HCT116 (cell line): ENCODE measurements around the gene RSRC1.

Experiments used
- CEBPB ChIP-seq: IDR thresholded peaks from 2 replicates; pipeline ENCODE4 v1.6.1; 2012; ENCODE audit warnings: low read depth
- EZH2 ChIP-seq: fragments of 200-600 bp; sonication (generic); IDR thresholded peaks from 2 replicates; pipeline ENCODE4 v1.6.1; 2017; ENCODE audit warnings: antibody characterized with exemption, mixed run types
- EZH2phosphoT487 ChIP-seq: fragments of 200-600 bp; IDR thresholded peaks from 2 replicates; pipeline ENCODE4 v1.6.1; 2018; ENCODE audit warnings: antibody characterized with exemption, borderline replicate concordance
- JUND ChIP-seq: IDR thresholded peaks from 2 replicates; pipeline ENCODE4 v1.6.1; 2012
- POLR2A ChIP-seq: IDR thresholded peaks from 2 replicates; pipeline ENCODE4 v1.7.0; 2011; ENCODE audit warnings: borderline replicate concordance; ENCODE audit not compliant: insufficient read depth, insufficient read length; ENCODE audit errors: extremely low read depth
- POLR2AphosphoS5 ChIP-seq: IDR thresholded peaks from 2 replicates; pipeline ENCODE4 v1.6.1; 2011; ENCODE audit warnings: mild to moderate bottlenecking, low read depth, low read length, moderate library complexity
- RAD21 ChIP-seq: IDR thresholded peaks from 2 replicates; pipeline ENCODE4 v1.6.1; 2012; ENCODE audit warnings: low read depth, mild to moderate bottlenecking
- SIN3A ChIP-seq: IDR thresholded peaks from 2 replicates; pipeline ENCODE4 v1.6.1; 2012; ENCODE audit warnings: low read depth
- ZFX ChIP-seq: fragments of 450-650 bp; IDR thresholded peaks from 2 replicates; pipeline ENCODE4 v1.6.1; 2017
- ZNF274 ChIP-seq: fragments of 200-500 bp; sonication (Bioruptor generic); IDR thresholded peaks from 2 replicates; pipeline ENCODE4 v1.6.1; 2014; ENCODE audit warnings: mild to moderate bottlenecking, low read depth, low read length, inconsistent platforms
- TF ChIP-seq, protein P1 (sequence below), 3 experiments: fragments of 200-600 bp in 1 of 3; sonication (generic) in 1 of 3; IDR thresholded peaks in 2 of 3; conservative IDR thresholded peaks in 1 of 3; 2 replicates each; pipeline ENCODE4 v1.5.1; 2012 to 2017; ENCODE audit warnings: low read depth in 2 of 3, low read length in 2 of 3, antibody characterized with exemption in 1 of 3, borderline replicate concordance in 1 of 3, control low read depth in 1 of 3, mild to moderate bottlenecking in 1 of 3, mixed read lengths in 1 of 3, mixed run types in 1 of 3, moderate library complexity in 1 of 3; ENCODE audit not compliant: insufficient read depth in 1 of 3
- TF ChIP-seq, protein P2 (sequence below): IDR thresholded peaks from 2 replicates; pipeline ENCODE4 v1.6.1; 2012; ENCODE audit warnings: low read depth
- TF ChIP-seq, protein P3 (sequence below): IDR thresholded peaks from 2 replicates; pipeline ENCODE4 v1.6.1; 2012
- TF ChIP-seq, protein P4 (sequence below): IDR thresholded peaks from 2 replicates; pipeline ENCODE4 v1.6.1; 2011; ENCODE audit warnings: mild to moderate bottlenecking, low read length, moderate library complexity; ENCODE audit not compliant: insufficient replicate concordance; ENCODE audit errors: extremely low read depth

DNA sequence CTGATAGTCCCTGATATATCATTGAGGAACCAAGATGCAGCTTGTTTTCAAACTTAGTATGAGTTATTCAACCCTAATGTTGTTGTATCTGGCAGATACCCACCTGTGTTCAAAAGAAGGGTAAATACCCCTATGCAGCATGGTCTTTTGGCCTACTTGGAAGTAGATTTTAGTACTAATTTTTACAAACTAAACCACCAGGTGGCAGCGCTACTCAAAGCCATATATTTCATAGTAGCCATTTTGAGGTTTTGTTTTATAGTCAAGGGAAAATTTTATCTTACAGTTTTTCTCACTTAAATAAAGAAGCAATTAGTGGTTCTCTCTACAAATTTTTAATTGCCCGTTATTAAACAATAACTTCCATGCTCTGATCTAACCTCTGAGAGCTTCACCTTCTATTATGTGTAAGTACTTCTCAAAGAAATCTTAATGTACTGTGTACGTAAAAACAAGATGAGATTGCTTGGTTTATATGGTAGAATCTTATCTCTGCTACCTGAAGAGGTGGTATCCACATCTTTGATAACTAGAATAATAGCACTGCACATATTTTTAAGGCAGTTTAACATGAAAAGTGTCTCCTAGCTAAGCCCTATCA lies 429.6 kb downstream of the RSRC1 start:
- TF ChIP-seq ZFX, result no peak
- TF ChIP-seq, protein P1, sequence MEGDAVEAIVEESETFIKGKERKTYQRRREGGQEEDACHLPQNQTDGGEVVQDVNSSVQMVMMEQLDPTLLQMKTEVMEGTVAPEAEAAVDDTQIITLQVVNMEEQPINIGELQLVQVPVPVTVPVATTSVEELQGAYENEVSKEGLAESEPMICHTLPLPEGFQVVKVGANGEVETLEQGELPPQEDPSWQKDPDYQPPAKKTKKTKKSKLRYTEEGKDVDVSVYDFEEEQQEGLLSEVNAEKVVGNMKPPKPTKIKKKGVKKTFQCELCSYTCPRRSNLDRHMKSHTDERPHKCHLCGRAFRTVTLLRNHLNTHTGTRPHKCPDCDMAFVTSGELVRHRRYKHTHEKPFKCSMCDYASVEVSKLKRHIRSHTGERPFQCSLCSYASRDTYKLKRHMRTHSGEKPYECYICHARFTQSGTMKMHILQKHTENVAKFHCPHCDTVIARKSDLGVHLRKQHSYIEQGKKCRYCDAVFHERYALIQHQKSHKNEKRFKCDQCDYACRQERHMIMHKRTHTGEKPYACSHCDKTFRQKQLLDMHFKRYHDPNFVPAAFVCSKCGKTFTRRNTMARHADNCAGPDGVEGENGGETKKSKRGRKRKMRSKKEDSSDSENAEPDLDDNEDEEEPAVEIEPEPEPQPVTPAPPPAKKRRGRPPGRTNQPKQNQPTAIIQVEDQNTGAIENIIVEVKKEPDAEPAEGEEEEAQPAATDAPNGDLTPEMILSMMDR (IDR thresholded peaks at IDR 0.05 in 2 of 3, conservative IDR thresholded peaks at IDR 0.05 in 1 of 3; ENCODE audit: borderline replicate concordance in 1 of 3, insufficient read depth in 1 of 3, low read depth in 2 of 3, low read length in 2 of 3), result peak; percentile 49 to 75 (median 49); a peak in 5 of 6 replicates
- no peak for TF ChIP-seq EZH2phosphoT487
- peak; percentile 56 for TF ChIP-seq RAD21
- TF ChIP-seq POLR2A, result no peak
- no peak for TF ChIP-seq EZH2
- no peak for TF ChIP-seq ZNF274
- no peak for TF ChIP-seq POLR2AphosphoS5
- TF ChIP-seq, protein P2, sequence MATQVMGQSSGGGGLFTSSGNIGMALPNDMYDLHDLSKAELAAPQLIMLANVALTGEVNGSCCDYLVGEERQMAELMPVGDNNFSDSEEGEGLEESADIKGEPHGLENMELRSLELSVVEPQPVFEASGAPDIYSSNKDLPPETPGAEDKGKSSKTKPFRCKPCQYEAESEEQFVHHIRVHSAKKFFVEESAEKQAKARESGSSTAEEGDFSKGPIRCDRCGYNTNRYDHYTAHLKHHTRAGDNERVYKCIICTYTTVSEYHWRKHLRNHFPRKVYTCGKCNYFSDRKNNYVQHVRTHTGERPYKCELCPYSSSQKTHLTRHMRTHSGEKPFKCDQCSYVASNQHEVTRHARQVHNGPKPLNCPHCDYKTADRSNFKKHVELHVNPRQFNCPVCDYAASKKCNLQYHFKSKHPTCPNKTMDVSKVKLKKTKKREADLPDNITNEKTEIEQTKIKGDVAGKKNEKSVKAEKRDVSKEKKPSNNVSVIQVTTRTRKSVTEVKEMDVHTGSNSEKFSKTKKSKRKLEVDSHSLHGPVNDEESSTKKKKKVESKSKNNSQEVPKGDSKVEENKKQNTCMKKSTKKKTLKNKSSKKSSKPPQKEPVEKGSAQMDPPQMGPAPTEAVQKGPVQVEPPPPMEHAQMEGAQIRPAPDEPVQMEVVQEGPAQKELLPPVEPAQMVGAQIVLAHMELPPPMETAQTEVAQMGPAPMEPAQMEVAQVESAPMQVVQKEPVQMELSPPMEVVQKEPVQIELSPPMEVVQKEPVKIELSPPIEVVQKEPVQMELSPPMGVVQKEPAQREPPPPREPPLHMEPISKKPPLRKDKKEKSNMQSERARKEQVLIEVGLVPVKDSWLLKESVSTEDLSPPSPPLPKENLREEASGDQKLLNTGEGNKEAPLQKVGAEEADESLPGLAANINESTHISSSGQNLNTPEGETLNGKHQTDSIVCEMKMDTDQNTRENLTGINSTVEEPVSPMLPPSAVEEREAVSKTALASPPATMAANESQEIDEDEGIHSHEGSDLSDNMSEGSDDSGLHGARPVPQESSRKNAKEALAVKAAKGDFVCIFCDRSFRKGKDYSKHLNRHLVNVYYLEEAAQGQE, result no peak
- no peak for TF ChIP-seq CEBPB
- no peak for TF ChIP-seq JUND
- TF ChIP-seq, protein P3, sequence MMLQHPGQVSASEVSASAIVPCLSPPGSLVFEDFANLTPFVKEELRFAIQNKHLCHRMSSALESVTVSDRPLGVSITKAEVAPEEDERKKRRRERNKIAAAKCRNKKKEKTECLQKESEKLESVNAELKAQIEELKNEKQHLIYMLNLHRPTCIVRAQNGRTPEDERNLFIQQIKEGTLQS, result no peak
- no peak for TF ChIP-seq SIN3A
- TF ChIP-seq, protein P4, sequence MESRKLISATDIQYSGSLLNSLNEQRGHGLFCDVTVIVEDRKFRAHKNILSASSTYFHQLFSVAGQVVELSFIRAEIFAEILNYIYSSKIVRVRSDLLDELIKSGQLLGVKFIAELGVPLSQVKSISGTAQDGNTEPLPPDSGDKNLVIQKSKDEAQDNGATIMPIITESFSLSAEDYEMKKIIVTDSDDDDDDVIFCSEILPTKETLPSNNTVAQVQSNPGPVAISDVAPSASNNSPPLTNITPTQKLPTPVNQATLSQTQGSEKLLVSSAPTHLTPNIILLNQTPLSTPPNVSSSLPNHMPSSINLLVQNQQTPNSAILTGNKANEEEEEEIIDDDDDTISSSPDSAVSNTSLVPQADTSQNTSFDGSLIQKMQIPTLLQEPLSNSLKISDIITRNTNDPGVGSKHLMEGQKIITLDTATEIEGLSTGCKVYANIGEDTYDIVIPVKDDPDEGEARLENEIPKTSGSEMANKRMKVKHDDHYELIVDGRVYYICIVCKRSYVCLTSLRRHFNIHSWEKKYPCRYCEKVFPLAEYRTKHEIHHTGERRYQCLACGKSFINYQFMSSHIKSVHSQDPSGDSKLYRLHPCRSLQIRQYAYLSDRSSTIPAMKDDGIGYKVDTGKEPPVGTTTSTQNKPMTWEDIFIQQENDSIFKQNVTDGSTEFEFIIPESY, result no peak
